HL-60/S4 treated with retinoic acid at 250 ng/mL for 4 days and 3 days (cell line): ENCODE measurements around the gene H19.

Source experiments
- in situ Hi-C: fragments of 300-500 bp; cut with MboI; formaldehyde crosslinking; loops from 2 replicates; pipeline ENCODE4 v1.7.0; 2022; ENCODE audit warnings: low sequenced_read_pairs

H19 gene

GRCh38 chr11:1987024-1987423 lies 10.6 kb downstream of the H19 start:
- in situ Hi-C loops: no loop called here

- in situ Hi-C loops: no loop called here
These were observed 14.1 kb downstream of the H19 start for GRCh38 chr11:1983601-1983961.

- in situ Hi-C loops: no loop called here
These were observed 14.6 kb downstream of the H19 start for GRCh38 chr11:1982873-1983600.

GRCh38 chr11:1979607-1980006 lies 18.0 kb downstream of the H19 start:
- in situ Hi-C loops: no loop called here

GRCh38 chr11:1978720-1979473 lies 18.7 kb downstream of the H19 start:
- in situ Hi-C loops: no loop called here

- in situ Hi-C loops: no loop called here
These were observed 22.5 kb downstream of the H19 start for GRCh38 chr11:1975185-1975584.

GRCh38 chr11:1970956-1971355 lies 26.7 kb downstream of the H19 start:
- in situ Hi-C loops: no loop called here

- in situ Hi-C loops: no loop called here
These were observed 27.9 kb downstream of the H19 start for GRCh38 chr11:1969776-1970175.

- in situ Hi-C loops: no loop called here
These were observed 28.6 kb downstream of the H19 start for GRCh38 chr11:1969035-1969434.

GRCh38 chr11:1968454-1969002 lies 29.1 kb downstream of the H19 start:
- in situ Hi-C loops: no loop called here

- in situ Hi-C loops: no loop called here
These were observed 29.9 kb downstream of the H19 start for GRCh38 chr11:1967641-1968225.

GRCh38 chr11:1966531-1966930 lies 31.1 kb downstream of the H19 start:
- in situ Hi-C loops: no loop called here

- in situ Hi-C loops: no loop called here
These were observed 32.7 kb downstream of the H19 start for GRCh38 chr11:1964955-1965354.

GRCh38 chr11:1964348-1964747 lies 33.3 kb downstream of the H19 start:
- in situ Hi-C loops: no loop called here

GRCh38 chr11:1963864-1964263 lies 33.8 kb downstream of the H19 start:
- in situ Hi-C loops: no loop called here

GRCh38 chr11:1959786-1960185 lies 37.9 kb downstream of the H19 start:
- in situ Hi-C loops: no loop called here

- in situ Hi-C loops: no loop called here
These were observed 39.3 kb downstream of the H19 start for GRCh38 chr11:1958367-1958766.

- in situ Hi-C loops: no loop called here
These were observed 44.0 kb downstream of the H19 start for GRCh38 chr11:1953489-1954266.

GRCh38 chr11:1952806-1953482 lies 44.7 kb downstream of the H19 start:
- in situ Hi-C loops: no loop called here

- in situ Hi-C loops: no loop called here
These were observed 47.7 kb downstream of the H19 start for GRCh38 chr11:1949922-1950321.

GRCh38 chr11:1949302-1949701 lies 48.3 kb downstream of the H19 start:
- in situ Hi-C loops: no loop called here
